ENCODE measurements around the gene P2RY14. TPM values are rescaled to one million over a fixed set of nuclear protein-coding genes. Genes with fewer than 3 reads are reported as not detected.

Gene P2RY14
- total RNA-seq, 1 donor from 2014 or later = not detected

DNA sequence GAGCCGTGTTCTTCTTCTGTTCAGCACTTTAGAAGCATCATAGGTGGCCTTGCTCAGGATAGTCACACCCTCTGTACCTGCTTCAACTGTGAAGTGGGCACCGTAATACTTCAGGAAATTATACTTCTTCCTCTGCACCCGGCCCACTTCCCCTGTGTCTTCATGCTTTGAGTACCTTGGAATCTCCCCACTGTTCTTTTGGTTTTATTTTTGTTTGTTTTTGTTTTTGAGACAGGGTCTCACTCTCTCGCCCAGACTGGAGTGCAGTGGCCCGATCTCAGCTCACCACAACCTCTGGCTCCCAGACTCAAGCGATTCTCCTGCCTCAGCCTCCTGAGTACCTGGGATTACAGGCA lies 1.7 kb downstream of the P2RY14 start:
- TF ChIP-seq, protein P1, sequence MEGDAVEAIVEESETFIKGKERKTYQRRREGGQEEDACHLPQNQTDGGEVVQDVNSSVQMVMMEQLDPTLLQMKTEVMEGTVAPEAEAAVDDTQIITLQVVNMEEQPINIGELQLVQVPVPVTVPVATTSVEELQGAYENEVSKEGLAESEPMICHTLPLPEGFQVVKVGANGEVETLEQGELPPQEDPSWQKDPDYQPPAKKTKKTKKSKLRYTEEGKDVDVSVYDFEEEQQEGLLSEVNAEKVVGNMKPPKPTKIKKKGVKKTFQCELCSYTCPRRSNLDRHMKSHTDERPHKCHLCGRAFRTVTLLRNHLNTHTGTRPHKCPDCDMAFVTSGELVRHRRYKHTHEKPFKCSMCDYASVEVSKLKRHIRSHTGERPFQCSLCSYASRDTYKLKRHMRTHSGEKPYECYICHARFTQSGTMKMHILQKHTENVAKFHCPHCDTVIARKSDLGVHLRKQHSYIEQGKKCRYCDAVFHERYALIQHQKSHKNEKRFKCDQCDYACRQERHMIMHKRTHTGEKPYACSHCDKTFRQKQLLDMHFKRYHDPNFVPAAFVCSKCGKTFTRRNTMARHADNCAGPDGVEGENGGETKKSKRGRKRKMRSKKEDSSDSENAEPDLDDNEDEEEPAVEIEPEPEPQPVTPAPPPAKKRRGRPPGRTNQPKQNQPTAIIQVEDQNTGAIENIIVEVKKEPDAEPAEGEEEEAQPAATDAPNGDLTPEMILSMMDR (IDR thresholded peaks at IDR 0.05) = no peak
- Mint-ChIP-seq H3K36me3 (ENCODE audit: unreplicated experiment) (no peaks in the 10 kb centered on the region), H3K4me3 (ENCODE audit: unreplicated experiment) (no peak overlapping the region), H3K9me3 (ENCODE audit: unreplicated experiment) (no peaks in the 10 kb centered on the region), H3K4me1 (ENCODE audit: unreplicated experiment) (peaks cover 3% of the 10 kb centered on the region), H3K27ac (ENCODE audit: unreplicated experiment) (no peak overlapping the region), H3K27me3 (ENCODE audit: unreplicated experiment) (no peaks in the 10 kb centered on the region)
- DNase-seq (ENCODE audit: extremely low spot score, unreplicated experiment) = no peak

DNA sequence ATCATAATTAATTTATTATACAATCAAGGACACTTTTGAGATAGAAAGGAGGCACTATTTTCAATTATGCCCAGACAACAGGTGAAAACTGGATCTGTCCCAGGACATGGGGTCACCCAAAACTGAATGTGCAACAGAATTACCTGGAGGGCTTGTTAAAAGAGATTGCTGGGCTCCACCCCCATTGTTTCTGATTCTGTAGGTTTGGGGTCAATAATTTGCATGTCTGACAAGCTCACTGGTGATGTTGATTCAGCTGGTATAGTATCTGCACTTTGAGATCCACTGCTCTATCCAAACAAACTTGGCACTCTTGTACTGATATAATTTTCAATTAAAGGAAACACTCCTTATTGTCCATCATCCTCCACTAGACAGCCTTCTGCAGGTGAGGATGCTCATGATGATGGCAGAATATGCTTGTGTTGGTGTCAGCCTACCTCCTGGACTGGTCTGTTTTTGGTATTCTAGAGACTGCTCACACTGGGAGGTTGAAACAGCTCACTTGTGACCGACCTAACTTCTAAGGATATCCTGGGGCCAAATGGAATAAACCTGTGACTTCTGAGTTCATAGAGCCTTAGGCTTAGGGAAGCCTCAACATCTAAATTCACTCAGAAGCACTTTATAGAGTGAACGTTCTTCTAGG lies 2.2 kb downstream of the P2RY14 start:
- no peaks in the 10 kb centered on the region for H3K27me3 Mint-ChIP-seq (ENCODE audit: unreplicated experiment)
- no peaks in the 10 kb centered on the region for H3K9me3 Mint-ChIP-seq (ENCODE audit: unreplicated experiment)
- TF ChIP-seq, protein P1 (IDR thresholded peaks at IDR 0.05) = no peak
- no peaks in the 10 kb centered on the region for H3K4me1 Mint-ChIP-seq (ENCODE audit: unreplicated experiment)
- H3K27ac Mint-ChIP-seq (ENCODE audit: unreplicated experiment) = no peak overlapping the region
- DNase-seq (ENCODE audit: extremely low spot score, unreplicated experiment) = no peak
- no peaks in the 10 kb centered on the region for H3K36me3 Mint-ChIP-seq (ENCODE audit: unreplicated experiment)
- no peak overlapping the region for H3K4me3 Mint-ChIP-seq (ENCODE audit: unreplicated experiment)

- Mint-ChIP-seq H3K36me3 (ENCODE audit: unreplicated experiment) (no peaks in the 10 kb centered on the region), H3K4me1 (ENCODE audit: unreplicated experiment) (no peaks in the 10 kb centered on the region)
Measured at GRCh38 chr3:151275091-151275490, 3.3 kb downstream of the P2RY14 start.

GRCh38 chr3:151269631-151270030 lies 8.7 kb downstream of the P2RY14 start:
- H3K4me1 Mint-ChIP-seq (ENCODE audit: unreplicated experiment) = no peaks in the 10 kb centered on the region
- no peaks in the 10 kb centered on the region for H3K36me3 Mint-ChIP-seq (ENCODE audit: unreplicated experiment)
- TF ChIP-seq, protein P1 (IDR thresholded peaks at IDR 0.05) = no peak
- no peak for DNase-seq (ENCODE audit: extremely low spot score, unreplicated experiment)
- H3K27ac Mint-ChIP-seq (ENCODE audit: unreplicated experiment) = no peak overlapping the region
- H3K4me3 Mint-ChIP-seq (ENCODE audit: unreplicated experiment) = no peak overlapping the region
- no peaks in the 10 kb centered on the region for H3K27me3 Mint-ChIP-seq (ENCODE audit: unreplicated experiment)
- no peaks in the 10 kb centered on the region for H3K9me3 Mint-ChIP-seq (ENCODE audit: unreplicated experiment)

More at GRCh38 chr3:151275091-151275490, 3.3 kb downstream of the P2RY14 start:
- Mint-ChIP-seq H3K4me3 (ENCODE audit: unreplicated experiment) (no peak overlapping the region), H3K9me3 (ENCODE audit: unreplicated experiment) (no peaks in the 10 kb centered on the region), H3K27ac (ENCODE audit: unreplicated experiment) (no peak overlapping the region), H3K27me3 (ENCODE audit: unreplicated experiment) (no peaks in the 10 kb centered on the region)
- TF ChIP-seq, protein P1 (IDR thresholded peaks at IDR 0.05) = no peak
- no peak for DNase-seq (ENCODE audit: extremely low spot score, unreplicated experiment)

GRCh38 chr3:151268267-151269235 lies 9.8 kb downstream of the P2RY14 start:
- no peak for DNase-seq (ENCODE audit: extremely low spot score, unreplicated experiment)
- Mint-ChIP-seq H3K27ac (ENCODE audit: unreplicated experiment) (no peak overlapping the region), H3K36me3 (ENCODE audit: unreplicated experiment) (no peaks in the 10 kb centered on the region), H3K9me3 (ENCODE audit: unreplicated experiment) (no peaks in the 10 kb centered on the region), H3K4me3 (ENCODE audit: unreplicated experiment) (no peak overlapping the region), H3K4me1 (ENCODE audit: unreplicated experiment) (no peaks in the 10 kb centered on the region), H3K27me3 (ENCODE audit: unreplicated experiment) (no peaks in the 10 kb centered on the region)
- TF ChIP-seq, protein P1 (IDR thresholded peaks at IDR 0.05) = no peak

Measured in osteocyte (in vitro differentiated cells).